Endothelial cell of umbilical vein (primary cell): ENCODE data around the gene ZBTB20. TPM values are rescaled to one million over a fixed set of nuclear protein-coding genes. Genes with fewer than 3 reads are reported as not detected.
A peak's percentile ranks its signal among the peaks of the same experiment; 100 is the strongest.

Experiments
- microRNA counts: library from miRNA; unstranded; fragments of <30 nt; microRNA quantifications from one replicate; lab custom pipeline; 2016
- microRNA-seq: library from miRNA; unstranded; fragments of <30 nt; microRNA quantifications from one replicate; pipeline ENCODE4 v1.2.0, GENCODE V29; 2021; ENCODE audit warnings: borderline number of aligned reads, borderline replicate concordance
- polyA plus RNA-seq, 4 experiments: library from polyadenylated mRNA; depleted of rRNA in 3 of 4; stranded (reverse) in 3 of 4; unstranded in 1 of 4; fragments of >200 nt; gene quantifications; 2 replicates each; pipeline versions ENCODE4 v1.2.1 to v1.2.3, GENCODE V29; 2011 to 2012; ENCODE audit warnings: missing spikeins in 1 of 4
- small RNA-seq: library from RNA; depleted of rRNA; stranded (forward); fragments of <200 nt; gene quantifications from one replicate; pipeline ENCODE3, GENCODE V24; 2012; ENCODE audit warnings: low replicate concordance, low read depth; ENCODE audit not compliant: insufficient read depth, insufficient read length
- total RNA-seq: library from RNA; stranded (reverse); gene quantifications from 2 replicates; pipeline ENCODE4 v1.2.3, GENCODE V29; 2021

Gene ZBTB20
- total and polyA plus RNA-seq, 2 donors (not counting 3 experiments of a cell fraction or from before 2014, with no cell fraction given), result 2.1 to 20.5 TPM

MicroRNAs within 50 kb of the gene (microRNA counts, 767-probe panel; counts per million panel counts)
- 723 counts per million, percentile 96 among the panel's probes with 10 or more counts for microRNA hsa-miR-568 (lab: Ali Mortazavi, UCI)

Small RNAs within 50 kb of the gene (microRNA-seq; reads per million reads assigned to microRNA genes)
- gene MIR4796, result not detected

Small RNAs within 50 kb of the gene (small RNA-seq; reads per million reads assigned to genes)
- not detected for gene MIR4796
